ENCODE data around the gene ZNF598. TPM values are rescaled to one million over a fixed set of nuclear protein-coding genes. Genes with fewer than 3 reads are reported as not detected.
"Not testable (repeated sequence)": the region's sequence is repeated elsewhere in the genome, so short reads cannot be mapped to it uniquely, and the experiment has no call there.

Gene ZNF598
- polyA plus RNA-seq, 5 donors, result 11.9 to 32.1 (median 19.9) TPM

DNA sequence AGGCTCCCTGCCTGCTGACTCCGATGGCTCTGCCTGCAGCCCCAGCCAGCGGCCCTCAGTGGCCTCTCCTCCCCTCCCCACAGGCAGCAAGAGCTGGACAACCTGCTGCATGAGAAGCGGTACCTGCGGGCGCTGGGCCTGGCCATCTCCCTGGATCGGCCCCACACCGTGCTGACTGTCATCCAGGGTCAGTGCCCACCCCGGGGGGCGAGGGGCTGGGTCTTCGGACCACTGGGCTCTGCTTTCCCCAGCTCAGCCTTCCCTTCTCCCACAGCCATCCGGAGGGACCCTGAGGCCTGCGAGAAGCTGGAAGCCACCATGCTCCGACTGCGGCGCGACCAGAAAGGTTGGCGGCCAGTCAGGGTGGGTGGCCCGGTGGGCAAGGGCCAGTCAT lies 31.7 kb downstream of the ZNF598 start:
- no peak for DNase-seq

- DNase-seq, result no peak
These were observed 32.4 kb downstream of the ZNF598 start for GRCh38 chr16:1976951-1977874.

DNA sequence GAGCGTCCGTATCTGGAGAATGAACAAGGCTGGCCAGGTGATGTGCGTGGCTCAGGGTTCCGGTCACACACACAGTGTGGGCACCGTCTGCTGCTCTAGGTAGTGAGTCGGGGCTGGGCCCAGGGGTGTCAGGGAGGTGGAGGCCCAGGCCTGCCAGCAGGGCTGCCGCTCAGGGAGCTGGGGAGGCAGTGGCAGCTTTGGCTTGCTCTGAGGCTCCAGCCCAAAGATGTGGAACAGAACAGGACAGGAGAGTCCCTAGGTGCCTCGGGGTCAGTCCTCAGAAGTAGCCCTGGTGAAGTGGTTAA lies 33.5 kb downstream of the ZNF598 start:
- no peak for DNase-seq

- no peak for DNase-seq
These were observed 34.0 kb downstream of the ZNF598 start for GRCh38 chr16:1975432-1976215.

DNA sequence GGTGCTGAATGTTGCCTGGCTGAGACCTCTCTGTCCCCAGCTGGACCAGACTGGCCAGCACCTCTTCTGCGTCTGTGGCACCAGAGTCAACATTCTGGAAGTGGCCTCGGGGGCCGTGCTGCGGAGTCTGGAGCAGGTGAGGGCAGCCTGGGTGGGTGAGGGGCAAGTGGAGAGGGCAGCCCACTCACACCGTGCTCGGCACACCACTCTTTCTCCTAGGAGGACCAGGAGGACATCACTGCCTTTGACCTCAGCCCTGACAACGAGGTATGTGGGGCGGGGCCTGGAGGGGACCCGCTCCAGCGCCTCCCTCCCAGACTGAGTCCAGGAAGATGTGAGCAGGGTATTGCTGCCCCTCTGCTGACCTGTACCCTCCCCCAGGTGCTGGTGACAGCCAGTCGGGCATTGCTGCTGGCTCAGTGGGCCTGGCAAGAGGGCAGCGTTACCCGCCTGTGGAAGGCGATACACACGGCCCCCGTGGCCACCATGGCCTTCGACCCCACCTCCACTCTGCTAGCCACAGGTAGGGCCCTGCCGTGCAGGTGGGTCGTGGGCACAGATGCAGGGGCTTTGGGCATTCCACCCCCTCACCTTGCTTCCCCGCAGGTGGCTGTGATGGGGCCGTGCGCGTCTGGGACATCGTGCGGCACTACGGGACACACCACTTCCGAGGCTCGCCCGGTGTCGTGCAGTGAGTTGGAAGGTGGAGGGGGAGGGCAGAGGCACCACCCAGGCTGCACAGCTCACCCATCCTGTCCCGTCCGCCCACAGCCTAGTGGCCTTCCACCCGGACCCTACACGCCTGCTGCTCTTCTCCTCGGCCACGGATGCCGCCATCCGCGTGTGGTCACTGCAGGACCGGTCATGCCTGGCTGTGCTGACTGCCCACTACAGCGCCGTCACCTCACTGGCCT lies 35.2 kb downstream of the ZNF598 start:
- no peak for DNase-seq

DNA sequence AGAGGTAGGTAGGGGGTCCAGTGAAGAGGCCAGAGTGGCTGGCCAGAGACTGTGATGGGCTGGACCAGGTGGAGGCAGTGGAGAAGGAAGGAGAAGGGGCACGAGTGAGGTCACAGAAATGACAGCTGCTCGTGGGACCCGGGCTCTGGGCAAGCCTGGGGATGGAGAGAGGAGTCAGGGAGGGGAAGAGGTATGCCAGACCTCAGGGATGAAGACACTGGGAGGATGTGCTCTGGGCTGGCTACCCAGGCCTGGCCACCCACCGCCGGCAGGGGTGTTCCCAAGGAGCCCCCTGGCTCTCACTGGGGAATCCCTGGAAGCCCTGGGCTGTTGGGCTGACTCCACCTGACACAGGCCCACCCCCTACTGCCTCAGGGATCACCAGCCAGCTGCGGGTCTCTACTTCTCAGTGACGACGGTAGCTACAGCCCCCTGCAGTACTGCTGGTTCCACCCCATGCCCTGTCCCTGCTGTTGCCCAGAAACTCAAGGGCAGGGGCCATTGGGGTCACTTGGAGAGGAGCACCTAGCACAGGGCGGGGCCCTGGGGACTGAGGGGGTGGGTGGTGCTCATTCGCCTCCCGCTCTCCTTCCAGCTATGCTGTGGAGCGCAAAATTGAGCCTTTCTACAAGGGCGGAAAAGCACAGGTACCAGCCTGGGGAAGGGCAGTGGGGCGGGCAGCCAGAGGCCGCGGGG lies 36.0 kb downstream of the ZNF598 start:
- DNase-seq, result no peak

DNA sequence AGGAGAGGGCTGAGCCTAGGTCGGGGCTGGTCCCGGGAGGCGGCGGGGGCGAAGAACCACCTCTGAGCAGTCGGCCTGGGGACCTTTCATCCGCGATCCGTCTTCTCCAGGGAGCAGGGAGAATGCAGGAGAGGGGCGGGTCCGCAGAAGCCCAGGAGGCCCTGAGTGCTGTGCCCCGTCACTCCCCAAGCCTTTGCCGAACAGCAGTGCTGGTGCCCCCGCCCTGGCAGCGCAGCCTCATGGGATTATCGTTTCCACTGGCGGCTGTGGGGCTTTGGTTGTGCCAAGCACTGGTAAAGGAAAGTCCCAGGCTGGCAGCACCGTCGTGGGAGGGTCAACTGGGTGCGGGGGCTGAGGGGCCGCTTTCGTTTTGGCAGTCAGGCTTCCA lies 37.1 kb downstream of the ZNF598 start:
- no peak for DNase-seq

- DNase-seq, result peak; percentile 93 to 95
These were observed 37.7 kb downstream of the ZNF598 start, which contains the start of gene TBL3 for GRCh38 chr16:1971796-1972489. Gene TBL3, plus strand, starts transcription at chr16:1972053. Its CDS starts 112 bp downstream, at chr16:1972165.

GRCh38 chr16:1968146-1968953 lies 41.3 kb downstream of the ZNF598 start:
- DNase-seq, result no peak

GRCh38 chr16:1966460-1966859 lies 43.2 kb downstream of the ZNF598 start, which contains the start of gene RNF151:
Gene RNF151, plus strand, starts transcription at chr16:1966856. Its CDS starts 26 bp downstream, at chr16:1966882.
- no peak for DNase-seq

DNA sequence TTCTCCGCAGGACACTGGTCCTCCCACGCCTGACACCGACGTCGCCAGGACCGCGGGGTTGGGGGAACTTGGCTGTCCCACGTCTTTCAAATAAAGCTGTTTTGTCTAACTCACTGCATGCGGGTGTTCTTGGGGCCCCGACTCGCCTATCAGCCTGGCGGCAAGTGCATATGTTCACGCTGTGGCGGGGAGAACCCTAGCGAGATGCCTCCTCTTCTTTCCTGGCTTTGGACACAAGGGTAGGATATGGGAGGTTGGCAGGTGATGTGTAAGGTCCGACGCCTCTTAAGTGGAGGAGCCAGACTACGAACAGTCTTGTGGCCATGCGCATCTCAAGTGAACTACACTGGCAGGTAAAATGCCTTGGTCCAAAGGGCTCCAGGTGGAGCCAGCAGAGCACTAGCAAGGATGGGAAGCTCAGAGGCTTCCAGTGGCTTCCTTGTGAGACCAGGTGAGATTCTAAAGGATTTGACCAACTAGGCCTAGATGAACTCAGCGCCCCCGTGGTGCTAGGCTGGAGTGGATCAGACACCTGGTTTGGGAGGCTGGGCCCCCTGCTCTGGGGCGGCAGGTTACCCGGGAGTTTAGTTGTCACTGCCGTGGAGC lies 44.1 kb downstream of the ZNF598 start:
- no peak for DNase-seq

GRCh38 chr16:1964506-1965395 lies 44.9 kb downstream of the ZNF598 start, which contains the start of gene RPS2:
Gene RPS2, minus strand, starts transcription at chr16:1964826. Its CDS starts 201 bp downstream, at chr16:1964625.
- peak; percentile 97 to 98 for DNase-seq

DNA sequence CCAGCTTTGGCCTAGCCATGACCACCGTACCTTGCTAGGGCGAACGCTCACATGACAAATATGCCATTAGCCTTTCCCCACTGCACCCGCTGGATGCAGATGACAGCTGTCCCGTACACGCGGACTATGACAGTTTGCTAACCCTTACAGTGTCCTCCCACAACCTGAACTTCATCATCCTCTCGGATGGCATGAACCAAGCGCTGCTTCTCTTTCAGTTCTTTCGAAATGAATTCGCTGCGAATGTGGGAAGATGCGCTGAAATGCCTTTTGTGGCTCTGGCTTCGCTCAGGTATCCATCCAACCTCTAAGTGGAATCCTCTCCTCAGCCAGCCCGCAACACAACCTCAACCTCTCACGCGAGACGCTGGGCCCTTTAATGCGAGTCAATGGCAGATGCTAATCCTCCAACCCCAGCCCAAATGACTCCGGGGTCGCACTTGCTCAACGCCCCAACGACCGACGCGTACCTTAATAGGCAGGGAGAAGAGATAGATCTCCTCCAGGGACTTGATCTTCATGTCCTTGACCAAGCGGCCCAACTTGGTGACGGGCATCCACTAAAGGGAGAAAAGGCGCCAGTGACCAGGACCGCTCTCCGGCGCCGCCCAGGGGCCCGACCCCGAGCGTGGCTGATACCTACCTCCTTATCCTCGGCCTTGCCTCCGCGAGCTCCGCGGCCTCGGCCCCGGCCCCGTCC lies 45.7 kb downstream of the ZNF598 start:
- peak in 1 of 2 donors; percentile 27 for DNase-seq

- DNase-seq, result not testable (repeated sequence)
These were observed 47.2 kb downstream of the ZNF598 start for GRCh38 chr16:1962161-1963153.

DNA sequence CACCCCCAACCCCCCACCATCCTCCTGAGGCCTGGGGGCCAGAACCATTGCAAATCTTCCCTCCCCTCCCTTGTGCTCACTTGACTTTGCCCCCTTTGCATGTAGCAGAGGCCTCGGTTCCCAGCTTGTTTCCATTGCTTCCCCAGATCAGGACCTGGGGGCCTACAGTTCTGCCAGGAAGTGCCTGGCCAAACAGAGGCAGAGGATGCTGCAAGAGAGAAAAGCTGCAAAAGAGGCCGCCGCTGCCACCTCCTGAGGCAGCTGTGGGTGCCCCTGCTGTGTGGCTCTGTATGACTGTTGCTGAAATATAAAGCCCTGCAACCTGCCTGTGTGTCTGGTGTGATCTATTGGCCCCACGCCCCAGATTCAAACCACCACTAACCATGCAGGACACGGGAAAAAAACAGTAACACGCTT lies 48.0 kb downstream of the ZNF598 start:
- DNase-seq, result no peak

All from right lung (tissue), 5 donors.